Suppressor macrophage treated with lipopolysaccharide for 4 hours (primary cell): ENCODE results near the gene PRSS16.

Source experiments
- DNase-seq: peaks from one replicate; pipeline ENCODE4 v3.0.0-alpha.2; 2020

The PRSS16 gene

DNA sequence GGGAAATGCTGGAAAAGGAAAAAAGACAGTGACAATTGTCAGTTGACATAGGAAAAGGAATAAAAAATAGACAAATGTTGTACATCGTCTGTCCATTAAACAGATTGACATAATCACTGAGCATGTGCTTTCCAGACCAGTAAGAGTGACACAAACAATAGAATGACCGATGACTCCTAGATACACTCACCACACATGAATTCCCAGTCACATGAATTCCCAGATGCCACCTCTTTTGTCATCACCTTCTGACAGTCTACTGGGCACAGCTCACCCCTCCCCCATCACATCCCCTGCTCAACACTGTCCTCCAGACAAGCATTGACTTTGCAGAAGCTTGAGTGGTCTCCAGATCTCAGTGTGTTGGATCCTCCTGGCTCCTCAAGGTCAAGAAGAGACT is 38.6 kb downstream of the PRSS16 start:
- no peak for DNase-seq

GRCh38 chr6:27287751-27288135 is 40.2 kb downstream of the PRSS16 start:
- DNase-seq = no peak

- DNase-seq = no peak
Measured at GRCh38 chr6:27288136-27289044, 40.9 kb downstream of the PRSS16 start.

DNA sequence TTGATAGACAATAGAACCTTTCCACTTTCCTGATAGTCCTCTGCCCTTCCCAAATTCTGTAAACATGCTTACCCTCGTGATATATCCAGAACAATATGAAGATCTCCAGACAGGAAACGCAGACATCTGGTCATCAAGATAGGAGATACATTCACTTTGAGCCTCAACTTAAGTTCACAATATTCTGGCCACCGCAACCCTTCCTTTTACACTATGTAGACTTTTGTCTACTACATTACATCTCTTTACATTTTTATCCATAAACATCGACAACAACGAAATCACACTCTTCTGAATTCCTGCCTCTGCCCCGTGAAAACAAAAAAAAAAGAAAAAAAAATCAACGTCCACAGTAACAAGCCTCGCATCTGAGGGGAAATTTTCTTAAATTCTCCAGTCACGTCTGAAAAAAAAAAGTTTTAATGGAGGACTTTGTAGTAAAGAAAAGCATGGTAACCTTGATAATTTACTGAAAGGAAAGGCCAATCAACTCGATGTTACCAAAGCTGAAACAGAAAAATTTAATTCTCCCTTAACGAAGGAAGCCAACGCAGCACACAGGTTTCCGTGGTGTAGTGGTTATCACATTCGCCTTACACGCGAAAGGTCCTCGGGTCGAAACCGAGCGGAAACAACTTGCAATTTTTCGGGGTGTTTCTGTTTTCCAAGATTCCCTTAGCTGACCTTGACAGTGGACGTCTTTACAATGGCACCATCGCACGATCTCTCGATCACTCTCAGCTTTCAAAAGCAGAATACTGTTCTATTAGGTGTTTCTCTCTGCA is 42.8 kb downstream of the PRSS16 start:
- DNase-seq = no peak

GRCh38 chr6:27290850-27291208 is 43.3 kb downstream of the PRSS16 start:
- DNase-seq = no peak

- DNase-seq = peak; percentile 3
Measured at GRCh38 chr6:27293436-27294098, 46.1 kb downstream of the PRSS16 start.

- no peak for DNase-seq
Measured at GRCh38 chr6:27294409-27294808, 46.9 kb downstream of the PRSS16 start.

GRCh38 chr6:27295301-27296079 is 48.0 kb downstream of the PRSS16 start:
- DNase-seq = no peak

- no peak for DNase-seq
Measured at GRCh38 chr6:27296106-27296783, 48.7 kb downstream of the PRSS16 start.

GRCh38 chr6:27297484-27297856 is 50.0 kb downstream of the PRSS16 start:
- no peak for DNase-seq

DNA sequence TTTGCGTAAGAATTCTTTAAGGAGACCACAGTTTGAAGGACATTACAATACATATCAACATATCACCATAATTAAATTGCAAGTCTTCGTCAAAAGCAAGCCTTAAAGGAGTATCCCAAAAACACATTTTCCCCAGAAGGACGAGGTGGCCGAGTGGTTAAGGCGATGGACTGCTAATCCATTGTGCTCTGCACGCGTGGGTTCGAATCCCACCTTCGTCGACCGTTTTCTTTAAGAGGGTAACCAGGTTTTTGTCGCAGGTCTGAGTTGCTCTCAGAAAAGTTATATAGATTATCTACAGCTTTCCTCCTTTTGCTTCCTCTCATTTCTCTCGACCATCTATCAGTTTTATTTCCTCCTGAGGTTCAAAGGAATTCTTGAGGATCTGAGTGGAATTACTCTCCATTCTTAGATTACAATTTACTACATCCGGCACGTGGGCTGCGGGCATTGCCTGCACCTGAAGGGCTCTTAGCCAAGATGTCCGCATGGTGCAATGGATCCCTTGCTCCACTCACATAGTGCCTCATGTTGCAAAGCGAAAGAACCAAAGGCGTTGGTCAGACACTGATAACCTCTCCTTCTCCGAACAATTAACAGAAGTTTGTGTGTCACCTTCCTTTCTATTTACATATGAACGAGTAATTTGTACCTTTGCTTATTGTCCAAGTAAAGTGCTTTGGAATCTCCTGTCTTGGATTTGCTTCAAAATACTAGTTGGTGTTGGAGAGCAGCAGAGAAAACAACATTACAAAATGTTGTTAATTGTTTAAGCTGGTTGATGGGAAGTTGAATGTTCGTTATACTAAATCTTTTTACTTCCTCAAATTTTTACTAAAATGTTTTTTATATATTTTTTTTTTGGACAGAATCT is 50.6 kb downstream of the PRSS16 start:
- DNase-seq = peak; percentile 13

DNA sequence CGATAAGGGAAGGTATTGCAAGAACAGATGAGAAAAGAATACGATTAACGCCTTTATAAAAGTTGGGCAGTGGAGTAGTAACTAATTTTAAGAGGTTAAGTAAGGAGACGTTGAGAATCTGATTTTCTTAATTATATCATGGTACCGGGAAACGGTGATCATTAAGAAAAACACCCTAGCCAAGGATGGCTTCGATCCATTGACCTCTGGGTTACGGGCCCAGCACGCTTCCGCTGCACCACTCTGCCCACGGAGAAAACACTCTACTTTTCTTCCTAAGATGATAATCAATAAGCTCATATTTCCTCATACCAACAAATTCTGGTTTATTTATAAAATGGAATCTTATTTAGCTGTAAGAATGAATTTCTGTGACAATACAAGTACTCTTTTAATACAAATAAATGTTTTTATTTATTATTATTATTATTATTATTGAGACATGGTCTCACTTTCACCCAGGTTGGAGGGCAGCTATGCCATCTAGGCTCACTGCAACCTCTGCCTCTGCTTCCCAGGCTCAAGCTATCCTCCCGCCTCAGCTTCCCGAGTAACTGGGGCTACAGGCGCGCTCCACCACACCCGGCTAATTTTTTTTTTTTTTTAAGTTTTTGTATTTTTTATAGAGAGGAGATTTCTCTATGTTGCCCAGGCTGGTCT is 56.2 kb downstream of the PRSS16 start:
- DNase-seq = no peak
